Keratinocyte (primary cell): ENCODE results near the gene CBX7. TPM values are rescaled to one million over a fixed set of nuclear protein-coding genes. Genes with fewer than 3 reads are reported as not detected.

Source experiments
- DNase-seq: peaks from one replicate; pipeline ENCODE4 v3.0.0-alpha.2; 2011; ENCODE audit warnings: low read depth, missing footprints, low spot score
- FAIRE-seq: peaks from 2 replicates; lab custom pipeline; 2011; peaks lifted over from hg19 to GRCh38; lab: Jason Lieb, UNC
- H2AFZ ChIP-seq: 2 replicates; pipeline ENCODE4 v1.6.0; 2012; ENCODE audit warnings: low read length, control low read depth, inconsistent platforms; ENCODE audit not compliant: control insufficient read depth
- H3K27ac ChIP-seq: 2 replicates; pipeline ENCODE4 v1.5.1; 2011; ENCODE audit warnings: low read length; ENCODE audit not compliant: control insufficient read depth, insufficient read depth
- H3K27me3 ChIP-seq: 3 replicates; pipeline ENCODE4 v1.6.0; 2011; ENCODE audit warnings: low read length; ENCODE audit not compliant: control insufficient read depth, insufficient read depth; ENCODE audit errors: extremely low read depth
- H3K36me3 ChIP-seq, 2 experiments: 2 replicates in 1 of 2; 3 replicates in 1 of 2; pipeline ENCODE4 v1.5.1; 2011; ENCODE audit warnings: low read length in 2 of 2, mild to moderate bottlenecking in 1 of 2; ENCODE audit not compliant: control insufficient read depth in 2 of 2, insufficient read depth in 2 of 2; ENCODE audit errors: extremely low read depth in 1 of 2
- H3K4me1 ChIP-seq: 3 replicates; pipeline ENCODE4 v1.5.1; 2011; ENCODE audit warnings: low read length; ENCODE audit not compliant: control insufficient read depth, insufficient read depth; ENCODE audit errors: extremely low read depth
- H3K4me2 ChIP-seq: 3 replicates; pipeline ENCODE4 v1.6.0; 2011; ENCODE audit warnings: low read depth, low read length; ENCODE audit not compliant: control insufficient read depth, insufficient read depth; ENCODE audit errors: extremely low read depth
- H3K4me3 ChIP-seq, 3 experiments: fragments of 200-600 bp in 1 of 3; sonication (generic) in 1 of 3; 2 replicates in 2 of 3; 3 replicates in 1 of 3; pipeline ENCODE4 v1.5.1; 2011 to 2016; ENCODE audit warnings: low read length in 3 of 3, mild to moderate bottlenecking in 3 of 3, control low read depth in 2 of 3, inconsistent platforms in 1 of 3, low read depth in 1 of 3, mixed read lengths in 1 of 3, mixed run types in 1 of 3, moderate library complexity in 1 of 3; ENCODE audit not compliant: control insufficient read depth in 2 of 3, insufficient read depth in 2 of 3; ENCODE audit errors: extremely low read depth in 1 of 3
- H3K79me2 ChIP-seq: 2 replicates; pipeline ENCODE4 v1.6.0; 2012; ENCODE audit warnings: low read length; ENCODE audit not compliant: control insufficient read depth, insufficient read depth
- H3K9ac ChIP-seq: 3 replicates; pipeline ENCODE4 v1.6.0; 2011; ENCODE audit warnings: low read length; ENCODE audit not compliant: control insufficient read depth, insufficient read depth; ENCODE audit errors: extremely low read depth
- H3K9me1 ChIP-seq: 3 replicates; pipeline ENCODE4 v1.6.0; 2011; ENCODE audit warnings: low read length; ENCODE audit not compliant: control insufficient read depth, insufficient read depth; ENCODE audit errors: extremely low read depth
- H3K9me3 ChIP-seq: 2 replicates; pipeline ENCODE4 v1.5.1; 2012; ENCODE audit warnings: low read depth, low read length; ENCODE audit not compliant: control insufficient read depth
- H4K20me1 ChIP-seq: 3 replicates; pipeline ENCODE4 v1.6.0; 2011; ENCODE audit warnings: low read length; ENCODE audit not compliant: control insufficient read depth, insufficient read depth; ENCODE audit errors: extremely low read depth
- EZH2 ChIP-seq: IDR thresholded peaks from one replicate; pipeline ENCODE4 v1.6.1; 2012; ENCODE audit warnings: inconsistent platforms, mild to moderate bottlenecking, low read length, moderate library complexity
- dilution Hi-C: fragments of 300-500 bp; cut with MboI; formaldehyde crosslinking; loops from one replicate; pipeline ENCODE4 v1.7.0; 2020; ENCODE audit warnings: low sequenced_read_pairs; ENCODE audit not compliant: extremely low pct_ligation_motif_present
- polyA plus RNA-seq, 5 experiments: library from polyadenylated mRNA; depleted of rRNA in 3 of 5; stranded (reverse) in 3 of 5; stranded (forward) in 1 of 5; unstranded in 1 of 5; fragments of >200 nt; gene quantifications; 1 replicate in 1 of 5; 2 replicates in 3 of 5; 3 replicates in 1 of 5; pipeline versions ENCODE4 v1.2.1 to v1.2.3, GENCODE V29; 2011 to 2012; ENCODE audit warnings: missing spikeins in 2 of 5, low read depth in 1 of 5, low replicate concordance in 1 of 5
- TF ChIP-seq, protein P1 (sequence below), 3 experiments: IDR thresholded peaks in 1 of 3; conservative IDR thresholded peaks in 1 of 3; optimal IDR thresholded peaks in 1 of 3; 2 replicates in 2 of 3; 3 replicates in 1 of 3; pipeline versions ENCODE3 to v1.5.1; 2011; ENCODE audit warnings: low read length in 3 of 3, mild to moderate bottlenecking in 3 of 3, moderate library complexity in 2 of 3, control low read depth in 1 of 3, inconsistent platforms in 1 of 3; ENCODE audit not compliant: insufficient read depth in 2 of 3; ENCODE audit errors: extremely low read depth in 1 of 3

CBX7 gene
- polyA plus RNA-seq, 1 donor (not counting 4 experiments of a cell fraction or from before 2014, with no cell fraction given): 1.3 TPM

DNA sequence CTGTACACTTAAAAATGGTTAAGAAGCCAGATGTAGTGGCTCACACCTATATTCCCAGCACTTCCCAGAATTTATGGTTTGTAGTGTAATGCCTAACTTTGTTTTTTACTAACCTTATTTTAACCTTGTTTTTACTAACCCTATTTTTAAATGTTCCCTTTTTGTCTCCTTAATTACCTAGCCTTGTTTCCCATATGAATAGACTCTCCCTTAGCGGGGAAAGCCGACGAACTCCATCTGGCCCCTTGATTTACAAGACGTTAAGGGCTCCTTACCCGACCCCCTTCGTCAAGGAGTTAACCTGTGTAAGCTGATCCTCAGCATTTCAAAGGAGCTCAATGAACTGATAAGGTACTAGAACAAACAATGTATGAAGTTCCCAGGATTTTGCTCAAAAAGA, 38.4 kb downstream of the CBX7 start:
- Histone ChIP-seq H3K9me3 (no peaks in the 10 kb centered on the region), H3K27me3 (no peaks in the 10 kb centered on the region), H4K20me1 (no peaks in the 10 kb centered on the region), H3K36me3 (no peaks in the 10 kb centered on the region), H3K79me2 (no peaks in the 10 kb centered on the region), H3K4me3 (no peak overlapping the region), H3K27ac (no peak overlapping the region), H3K9me1 (no peaks in the 10 kb centered on the region), H3K4me2 (peak overlapping the region; percentile 45), H2AFZ (no peak overlapping the region), H3K9ac (no peak overlapping the region), H3K4me1 (peaks cover 19% of the 10 kb centered on the region)
- dilution Hi-C loops: no loop called here
- no peak for FAIRE-seq
- TF ChIP-seq EZH2: no peak
- TF ChIP-seq, protein P1, sequence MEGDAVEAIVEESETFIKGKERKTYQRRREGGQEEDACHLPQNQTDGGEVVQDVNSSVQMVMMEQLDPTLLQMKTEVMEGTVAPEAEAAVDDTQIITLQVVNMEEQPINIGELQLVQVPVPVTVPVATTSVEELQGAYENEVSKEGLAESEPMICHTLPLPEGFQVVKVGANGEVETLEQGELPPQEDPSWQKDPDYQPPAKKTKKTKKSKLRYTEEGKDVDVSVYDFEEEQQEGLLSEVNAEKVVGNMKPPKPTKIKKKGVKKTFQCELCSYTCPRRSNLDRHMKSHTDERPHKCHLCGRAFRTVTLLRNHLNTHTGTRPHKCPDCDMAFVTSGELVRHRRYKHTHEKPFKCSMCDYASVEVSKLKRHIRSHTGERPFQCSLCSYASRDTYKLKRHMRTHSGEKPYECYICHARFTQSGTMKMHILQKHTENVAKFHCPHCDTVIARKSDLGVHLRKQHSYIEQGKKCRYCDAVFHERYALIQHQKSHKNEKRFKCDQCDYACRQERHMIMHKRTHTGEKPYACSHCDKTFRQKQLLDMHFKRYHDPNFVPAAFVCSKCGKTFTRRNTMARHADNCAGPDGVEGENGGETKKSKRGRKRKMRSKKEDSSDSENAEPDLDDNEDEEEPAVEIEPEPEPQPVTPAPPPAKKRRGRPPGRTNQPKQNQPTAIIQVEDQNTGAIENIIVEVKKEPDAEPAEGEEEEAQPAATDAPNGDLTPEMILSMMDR (optimal IDR thresholded peaks at IDR 0.05 in 1 of 3, IDR thresholded peaks at IDR 0.05 in 1 of 3, conservative IDR thresholded peaks at IDR 0.05 in 1 of 3; ENCODE audit: extremely low read depth in 1 of 3, insufficient read depth in 2 of 3, low read length in 3 of 3): no peak
- no peak for DNase-seq

- Histone ChIP-seq H4K20me1 (no peaks in the 10 kb centered on the region), H3K36me3 (no peaks in the 10 kb centered on the region), H3K79me2 (no peaks in the 10 kb centered on the region), H3K4me2 (no peak overlapping the region), H2AFZ (peak overlapping the region; percentile 37), H3K27me3 (no peaks in the 10 kb centered on the region), H3K4me1 (peaks cover 11% of the 10 kb centered on the region), H3K4me3 (no peak overlapping the region), H3K9ac (no peak overlapping the region), H3K9me1 (no peaks in the 10 kb centered on the region), H3K9me3 (no peaks in the 10 kb centered on the region), H3K27ac (no peak overlapping the region)
- TF ChIP-seq, protein P1 (optimal IDR thresholded peaks at IDR 0.05 in 1 of 3, IDR thresholded peaks at IDR 0.05 in 1 of 3, conservative IDR thresholded peaks at IDR 0.05 in 1 of 3; ENCODE audit: extremely low read depth in 1 of 3, insufficient read depth in 2 of 3, low read length in 3 of 3): no peak
- no peak for TF ChIP-seq EZH2
- peak; percentile 52 for FAIRE-seq
- DNase-seq: no peak
- dilution Hi-C loops: no loop called here
These were observed 41.6 kb downstream of the CBX7 start for GRCh38 chr22:39110631-39111561.
